Stimulated activated CD8-positive, alpha-beta memory T cell treated with anti-CD3 and anti-CD28 coated beads, Interleukin-15, amount 100 ng/mL, for 1 hour (primary cell): Measurements from ENCODE around the gene GSG1L.
"Not testable (repeated sequence)": the region's sequence is repeated elsewhere in the genome, so short reads cannot be mapped to it uniquely, and the experiment has no call there.

Experiments used
- DNase-seq: peaks from one replicate; pipeline ENCODE4 v3.0.0-alpha.2; 2020; ENCODE audit warnings: low read depth

The GSG1L gene

GRCh38 chr16:27950206-27950887 lies 113.2 kb downstream of the GSG1L start:
- DNase-seq, result no peak

DNA sequence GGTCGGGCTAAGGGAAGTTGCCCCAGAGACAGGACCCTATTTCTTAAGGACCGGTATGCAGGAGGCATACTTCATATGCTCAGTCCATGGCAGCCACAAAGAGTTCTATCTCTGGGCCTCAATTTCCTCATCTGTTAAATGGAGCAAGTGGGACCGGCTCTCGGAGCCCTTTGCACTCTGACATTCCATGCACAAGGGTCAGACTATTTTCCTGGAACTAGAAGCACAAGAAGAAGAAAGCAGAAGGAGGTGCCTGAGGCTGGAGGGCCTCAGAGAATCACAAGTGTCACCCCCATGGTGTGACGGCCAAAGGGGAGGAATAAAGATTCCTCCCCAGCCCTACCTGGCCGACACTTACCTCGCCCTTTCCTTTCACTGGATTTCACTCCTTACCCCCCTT lies 115.8 kb downstream of the GSG1L start:
- no peak for DNase-seq

- no peak for DNase-seq
These were observed 118.1 kb downstream of the GSG1L start for GRCh38 chr16:27945233-27945973.

DNA sequence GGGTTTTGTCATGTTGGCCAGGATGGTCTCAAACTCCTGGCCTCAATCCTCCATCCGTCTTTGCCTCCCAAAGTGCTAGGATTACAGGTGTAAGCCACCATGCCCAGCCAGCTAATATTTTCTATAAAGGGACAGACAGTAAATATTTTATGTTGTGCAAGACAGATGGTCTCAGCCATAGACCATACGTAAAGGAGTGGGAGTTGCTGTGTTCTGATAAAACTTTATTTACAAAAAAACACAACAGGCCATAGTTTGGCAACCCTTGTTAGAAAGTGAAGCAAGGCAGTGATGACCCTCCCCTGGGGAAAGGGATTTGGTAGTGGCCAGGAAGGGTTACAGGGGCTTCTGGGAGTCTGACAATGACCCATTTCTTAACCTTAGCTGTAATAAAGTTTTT lies 119.7 kb downstream of the GSG1L start:
- no peak for DNase-seq

DNA sequence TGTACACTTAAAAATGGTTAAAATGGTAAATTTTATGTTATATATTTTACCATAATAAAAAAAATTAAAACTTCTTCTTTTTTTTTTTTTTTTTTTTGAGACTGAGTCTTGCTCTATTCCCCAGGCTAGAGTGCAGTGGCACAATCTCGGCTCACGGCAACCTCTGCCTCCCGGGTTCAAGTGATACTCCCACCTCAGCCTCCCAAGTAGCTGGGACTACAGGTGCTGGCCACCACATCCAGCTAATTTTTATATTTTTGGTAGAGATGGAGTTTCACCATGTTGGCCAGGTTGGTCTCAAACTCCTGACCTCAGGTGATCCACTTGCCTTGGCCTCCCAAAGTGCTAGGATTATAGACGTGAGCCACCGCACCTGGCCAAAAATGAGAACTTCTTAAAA lies 121.4 kb downstream of the GSG1L start:
- DNase-seq, result not testable (repeated sequence)

DNA sequence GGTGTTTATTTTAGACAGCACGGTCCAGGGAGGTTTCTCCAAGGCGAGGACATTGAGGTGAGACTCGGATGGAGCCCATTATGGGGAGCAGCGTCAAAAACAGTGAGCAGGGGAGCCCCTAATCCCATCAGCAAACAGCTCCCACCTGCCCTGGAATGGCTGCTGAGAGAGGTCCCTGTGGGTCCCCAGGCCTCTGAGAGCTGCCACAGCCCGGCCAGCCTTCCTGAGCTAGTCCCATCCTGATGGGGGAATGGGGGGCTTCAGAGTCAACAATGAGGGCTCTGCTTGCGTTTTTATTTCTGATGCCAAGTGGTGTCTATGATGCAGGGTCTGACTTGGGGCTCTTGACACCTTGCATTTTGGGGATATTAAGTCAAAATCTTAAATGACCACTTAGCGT lies 128.4 kb downstream of the GSG1L start:
- DNase-seq, result no peak

- DNase-seq, result no peak
These were observed 130.9 kb downstream of the GSG1L start for GRCh38 chr16:27932542-27933135.

- no peak for DNase-seq
These were observed 133.7 kb downstream of the GSG1L start for GRCh38 chr16:27929818-27930217.

DNA sequence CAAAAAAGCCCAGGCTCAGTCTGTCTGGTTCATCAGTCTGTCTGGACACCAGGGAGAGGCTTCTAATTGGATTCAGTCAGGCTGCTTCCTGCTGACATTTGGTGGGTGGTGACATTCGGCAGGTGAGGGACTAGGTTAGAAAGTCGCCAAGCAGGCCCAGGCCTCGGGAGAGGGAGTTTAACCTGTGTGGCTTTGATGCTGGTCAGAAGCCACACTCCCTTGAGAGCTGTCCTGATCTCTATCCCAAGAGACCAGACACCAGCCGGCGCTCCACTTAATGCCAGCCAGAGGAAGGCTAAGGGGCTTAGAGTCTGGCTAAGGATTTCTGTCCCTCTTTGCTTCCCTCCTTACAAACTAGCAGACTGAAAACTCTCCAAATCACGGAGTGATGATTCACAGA lies 135.0 kb downstream of the GSG1L start:
- no peak for DNase-seq

- no peak for DNase-seq
These were observed 136.1 kb downstream of the GSG1L start for GRCh38 chr16:27927266-27927901.

GRCh38 chr16:27925612-27926011 lies 137.9 kb downstream of the GSG1L start:
- DNase-seq, result no peak

GRCh38 chr16:27924411-27925118 lies 138.9 kb downstream of the GSG1L start:
- DNase-seq, result no peak

DNA sequence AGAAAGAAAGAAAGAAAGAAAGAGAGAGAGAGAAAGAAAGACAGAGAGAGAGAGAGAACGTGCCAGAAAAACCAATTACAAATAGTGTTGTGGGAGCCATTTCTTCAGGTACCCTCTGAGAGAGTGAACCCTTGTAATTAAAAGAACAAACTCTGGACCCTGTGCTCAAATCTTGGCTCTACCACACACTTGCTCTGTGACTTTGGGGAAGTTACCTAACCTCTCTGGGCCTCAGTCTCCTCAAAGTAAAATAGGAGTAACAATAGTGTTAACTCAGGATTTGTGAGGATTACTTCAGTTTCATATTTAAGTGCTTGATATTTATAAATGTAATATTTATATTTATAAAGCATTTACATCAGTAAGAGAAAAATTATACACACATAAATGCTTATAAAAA lies 139.8 kb downstream of the GSG1L start:
- DNase-seq, result no peak

- DNase-seq, result no peak
These were observed 141.1 kb downstream of the GSG1L start for GRCh38 chr16:27922433-27922832.

- no peak for DNase-seq
These were observed 142.4 kb downstream of the GSG1L start for GRCh38 chr16:27921134-27921533.

DNA sequence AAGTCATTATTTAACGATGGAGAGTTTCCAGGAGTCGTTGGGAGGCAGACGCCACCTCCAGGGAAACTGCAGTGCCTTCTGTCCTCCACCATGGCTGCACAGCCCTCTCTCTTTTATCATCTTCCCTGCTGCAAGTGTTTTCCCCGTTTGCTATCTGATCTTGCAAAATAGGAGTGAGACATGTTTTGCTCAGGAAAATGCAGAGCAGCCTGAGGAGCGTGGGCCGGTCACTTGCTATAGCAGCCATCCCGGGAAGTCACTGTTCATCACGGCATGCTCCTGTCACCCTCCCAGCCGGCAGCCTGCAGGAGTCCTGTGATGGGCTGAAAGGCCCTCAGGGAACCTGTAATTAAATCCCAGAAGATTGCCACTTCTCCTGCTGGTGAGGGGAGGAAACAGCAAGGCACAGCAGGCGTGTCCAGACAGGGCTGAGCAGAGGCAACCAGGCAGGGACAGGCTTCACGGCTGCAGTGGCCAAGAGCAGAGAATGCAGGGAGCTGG lies 143.1 kb downstream of the GSG1L start:
- no peak for DNase-seq

GRCh38 chr16:27918755-27919154 lies 144.8 kb downstream of the GSG1L start:
- DNase-seq, result no peak

DNA sequence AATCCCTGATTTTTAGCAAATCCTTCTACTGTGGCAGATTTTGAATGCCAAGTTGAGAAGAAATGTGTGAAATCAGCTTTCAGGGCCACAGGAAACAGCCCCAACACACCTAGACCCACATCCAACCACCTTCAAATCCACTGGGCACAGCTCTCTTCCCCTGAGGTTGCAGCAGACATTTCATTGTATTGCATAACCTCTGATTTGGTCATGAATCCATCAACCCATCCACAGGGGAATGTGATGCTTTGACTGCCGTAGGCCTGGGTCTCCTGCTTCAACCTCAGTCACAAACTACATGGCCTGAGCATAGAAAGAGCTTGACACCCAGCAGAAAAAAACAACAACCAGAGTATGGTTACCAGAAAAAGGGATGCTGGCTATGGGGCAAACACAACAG lies 145.6 kb downstream of the GSG1L start:
- DNase-seq, result no peak

DNA sequence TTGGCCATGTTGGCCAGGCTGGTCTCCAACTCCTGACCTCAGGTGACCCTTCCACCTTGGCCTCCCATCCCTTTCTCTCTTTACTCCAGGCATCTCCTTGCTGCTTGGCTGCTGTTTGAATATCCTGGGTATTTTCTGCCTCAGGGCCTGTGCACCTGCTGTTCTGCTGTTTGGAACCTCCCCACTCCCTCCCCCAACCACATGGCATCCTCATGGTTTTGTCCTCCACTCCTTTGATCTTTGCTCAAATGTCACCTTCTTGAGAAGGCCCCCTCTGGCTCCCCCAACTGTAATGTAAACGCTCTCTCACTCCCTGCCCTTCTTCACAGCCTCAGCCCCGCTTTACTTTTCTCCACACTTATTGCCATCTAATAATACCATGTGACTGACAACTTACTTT lies 152.0 kb downstream of the GSG1L start:
- no peak for DNase-seq

DNA sequence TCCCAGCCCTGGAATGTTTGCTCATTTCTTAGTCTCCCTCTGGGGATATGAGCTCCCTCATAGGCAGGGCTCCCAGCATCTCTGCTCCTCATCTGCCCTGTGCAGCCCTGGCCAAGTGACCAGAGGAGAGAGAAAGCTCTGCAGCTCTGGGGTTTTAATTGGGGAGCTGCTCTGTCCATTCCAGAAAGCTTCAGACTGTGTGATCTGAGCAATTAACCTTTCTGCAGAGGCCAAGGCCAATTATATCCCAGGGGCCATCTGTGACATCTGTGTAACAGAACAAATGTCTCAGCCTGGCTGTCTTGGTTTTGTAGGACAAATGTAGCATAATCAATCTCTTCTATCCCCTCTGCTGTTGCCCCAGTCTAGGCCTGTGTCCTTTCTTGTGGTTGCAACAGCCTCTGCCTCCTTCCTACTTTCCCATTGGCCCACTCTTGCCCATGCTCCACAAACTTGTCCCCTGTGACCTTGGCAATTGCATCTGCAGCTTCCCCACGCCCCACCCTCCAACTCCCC lies 156.0 kb downstream of the GSG1L start:
- no peak for DNase-seq

DNA sequence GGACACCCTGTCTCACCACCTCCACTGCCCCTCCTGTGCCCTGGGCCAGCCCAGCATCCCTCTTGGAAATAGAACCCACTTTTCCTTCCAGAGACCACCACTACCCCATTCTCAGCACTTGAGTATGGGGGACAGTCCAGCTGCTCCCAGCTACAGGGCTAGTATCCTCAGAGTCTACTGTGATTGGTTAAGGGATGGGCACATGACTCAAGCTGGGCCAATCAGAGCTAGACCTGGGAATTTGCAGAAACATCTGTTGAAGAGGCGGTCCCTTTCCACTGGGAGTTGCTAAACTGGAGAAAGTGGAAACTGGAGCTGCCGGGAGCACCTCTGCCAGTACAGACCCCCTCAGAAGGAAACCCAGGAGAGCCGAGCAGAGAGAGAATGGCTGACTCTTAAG lies 156.6 kb downstream of the GSG1L start:
- DNase-seq, result no peak
